ENCODE measurements around the gene CHCHD6.

The CHCHD6 gene

GRCh38 chr3:126807795-126808194, 103.8 kb downstream of the CHCHD6 start:
- no peak for DNase-seq
- Histone ChIP-seq H3K4me1 (ENCODE audit: insufficient read depth, low read length) (no peaks in the 10 kb centered on the region), H3K79me2 (ENCODE audit: insufficient read depth, low read length) (no peaks in the 10 kb centered on the region), H2AFZ (ENCODE audit: low read depth, low read length) (no peak overlapping the region), H3K27ac (ENCODE audit: low read length) (no peak overlapping the region), H3K4me2 (ENCODE audit: insufficient read depth, low read length) (no peak overlapping the region), H3K9me3 (ENCODE audit: insufficient read depth, low read length, severe bottlenecking) (no peaks in the 10 kb centered on the region), H4K20me1 (ENCODE audit: insufficient read depth, low read length) (no peaks in the 10 kb centered on the region), H3K36me3 (ENCODE audit: insufficient read depth, low read length) (no peaks in the 10 kb centered on the region), H3K4me3 (ENCODE audit: low read depth in 1 of 2, low read length in 2 of 2) (no peak overlapping the region), H3K27me3 (ENCODE audit: insufficient read depth, low read length, poor library complexity) (no peaks in the 10 kb centered on the region), H3K9ac (ENCODE audit: low read depth, low read length) (no peak overlapping the region)
- no peak for TF ChIP-seq EZH2 (IDR thresholded peaks at IDR 0.05; ENCODE audit: borderline replicate concordance, low read depth, low read length, severe bottlenecking)
- TF ChIP-seq CTCF (IDR thresholded peaks at IDR 0.05; ENCODE audit: borderline replicate concordance, extremely low read depth, low read length, poor library complexity, severe bottlenecking), result no peak
- no peak for ATAC-seq (ENCODE audit: insufficient read depth, low read depth)

GRCh38 chr3:126811530-126811929, 107.5 kb downstream of the CHCHD6 start:
- TF ChIP-seq EZH2 (IDR thresholded peaks at IDR 0.05; ENCODE audit: borderline replicate concordance, low read depth, low read length, severe bottlenecking), result no peak
- TF ChIP-seq CTCF (IDR thresholded peaks at IDR 0.05; ENCODE audit: borderline replicate concordance, extremely low read depth, low read length, poor library complexity, severe bottlenecking), result no peak
- no peak overlapping the region for H3K4me3 ChIP-seq (ENCODE audit: low read depth in 1 of 2, low read length in 2 of 2)
- no peaks in the 10 kb centered on the region for H3K79me2 ChIP-seq (ENCODE audit: insufficient read depth, low read length)
- H3K27ac ChIP-seq (ENCODE audit: low read length), result no peak overlapping the region
- H3K4me1 ChIP-seq (ENCODE audit: insufficient read depth, low read length), result no peaks in the 10 kb centered on the region
- H2AFZ ChIP-seq (ENCODE audit: low read depth, low read length), result no peak overlapping the region
- no peaks in the 10 kb centered on the region for H3K27me3 ChIP-seq (ENCODE audit: insufficient read depth, low read length, poor library complexity)
- H3K9ac ChIP-seq (ENCODE audit: low read depth, low read length), result no peak overlapping the region
- H3K9me3 ChIP-seq (ENCODE audit: insufficient read depth, low read length, severe bottlenecking), result no peaks in the 10 kb centered on the region
- no peak overlapping the region for H3K4me2 ChIP-seq (ENCODE audit: insufficient read depth, low read length)
- peaks cover 6% of the 10 kb centered on the region; the same call in 1 of the 2 replicates for H4K20me1 ChIP-seq (ENCODE audit: insufficient read depth, low read length)
- no peak for ATAC-seq (ENCODE audit: insufficient read depth, low read depth)
- H3K36me3 ChIP-seq (ENCODE audit: insufficient read depth, low read length), result no peaks in the 10 kb centered on the region
- DNase-seq, result no peak

- TF ChIP-seq CTCF (IDR thresholded peaks at IDR 0.05; ENCODE audit: borderline replicate concordance, extremely low read depth, low read length, poor library complexity, severe bottlenecking) (no peak), EZH2 (IDR thresholded peaks at IDR 0.05; ENCODE audit: borderline replicate concordance, low read depth, low read length, severe bottlenecking) (no peak)
Measured at GRCh38 chr3:126816298-126816697, 112.3 kb downstream of the CHCHD6 start.

More at GRCh38 chr3:126816298-126816697, 112.3 kb downstream of the CHCHD6 start:
- no peaks in the 10 kb centered on the region for H3K27me3 ChIP-seq (ENCODE audit: insufficient read depth, low read length, poor library complexity)
- no peaks in the 10 kb centered on the region for H3K79me2 ChIP-seq (ENCODE audit: insufficient read depth, low read length)
- no peak for ATAC-seq (ENCODE audit: insufficient read depth, low read depth)
- DNase-seq, result no peak
- H3K4me1 ChIP-seq (ENCODE audit: insufficient read depth, low read length), result no peaks in the 10 kb centered on the region
- H3K27ac ChIP-seq (ENCODE audit: low read length), result no peak overlapping the region
- H3K4me2 ChIP-seq (ENCODE audit: insufficient read depth, low read length), result no peak overlapping the region
- H3K4me3 ChIP-seq (ENCODE audit: low read depth in 1 of 2, low read length in 2 of 2), result no peak overlapping the region
- no peaks in the 10 kb centered on the region for H3K9me3 ChIP-seq (ENCODE audit: insufficient read depth, low read length, severe bottlenecking)
- peaks cover 5% of the 10 kb centered on the region; the same call in 1 of the 2 replicates for H3K36me3 ChIP-seq (ENCODE audit: insufficient read depth, low read length)
- H3K9ac ChIP-seq (ENCODE audit: low read depth, low read length), result no peak overlapping the region
- H4K20me1 ChIP-seq (ENCODE audit: insufficient read depth, low read length), result peaks cover 13% of the 10 kb centered on the region; the same call in 1 of the 2 replicates
- H2AFZ ChIP-seq (ENCODE audit: low read depth, low read length), result no peak overlapping the region

Data from DND-41 (cell line).